Measurements from ENCODE around the gene ARSK.

GRCh38 chr5:95634081-95634480 lies 79.2 kb downstream of the ARSK start:
- TF ChIP-seq POLR2AphosphoS5 (IDR thresholded peaks at IDR 0.05; ENCODE audit: low read depth, low read length) (no peak), CTCF (IDR thresholded peaks at IDR 0.05) (no peak), REST (IDR thresholded peaks at IDR 0.05; ENCODE audit: insufficient read depth in 1 of 2, low read depth in 2 of 2, low read length in 1 of 2) (no peak), TCF7L2 (IDR thresholded peaks at IDR 0.05; ENCODE audit: low read depth, low read length) (no peak), SIN3A (IDR thresholded peaks at IDR 0.05; ENCODE audit: borderline replicate concordance, insufficient read depth, low read depth, low read length) (no peak)

Measured in Panc1 (cell line).